HG02642 (cell line): Measurements from ENCODE around the gene SUCLA2.
"Not testable (repeated sequence)": the region's sequence is repeated elsewhere in the genome, so short reads cannot be mapped to it uniquely, and the experiment has no call there.

Source experiments
- ATAC-seq: cut with Tn5 transposase; IDR thresholded peaks from one replicate; pipeline ENCODE4 v1.9.1; 2021; ENCODE audit warnings: mild to moderate bottlenecking; ENCODE audit not compliant: unreplicated experiment, poor library complexity

Gene SUCLA2

GRCh38 chr13:48001114-48001881 is at the start of gene SUCLA2:
SUCLA2 (minus strand) TSS chr13:48001273; CDS start chr13:48001269, 4 bp downstream.
- peak; percentile 99 for ATAC-seq

- no peak for ATAC-seq
Measured at GRCh38 chr13:48050550-48050949, 49.5 kb upstream of the SUCLA2 start.

- ATAC-seq, result no peak
Measured at GRCh38 chr13:48043789-48044503, 42.9 kb upstream of the SUCLA2 start.

GRCh38 chr13:48042894-48043293 is 41.8 kb upstream of the SUCLA2 start:
- no peak for ATAC-seq

- no peak for ATAC-seq
Measured at GRCh38 chr13:48040896-48041295, 39.8 kb upstream of the SUCLA2 start.

GRCh38 chr13:48040049-48040448 is 39.0 kb upstream of the SUCLA2 start:
- ATAC-seq, result no peak

- no peak for ATAC-seq
Measured at GRCh38 chr13:48038761-48039160, 37.7 kb upstream of the SUCLA2 start.

- peak; percentile 95 for ATAC-seq
Measured at GRCh38 chr13:48037346-48038173, 36.5 kb upstream of the SUCLA2 start, which contains the start of gene NUDT15. NUDT15 (plus strand) TSS chr13:48037726; CDS start chr13:48037747, 21 bp downstream.

GRCh38 chr13:48029859-48030258 is 28.8 kb upstream of the SUCLA2 start:
- no peak for ATAC-seq

GRCh38 chr13:48028066-48028465 is 27.0 kb upstream of the SUCLA2 start:
- ATAC-seq, result no peak

GRCh38 chr13:48019796-48020195 is 18.7 kb upstream of the SUCLA2 start:
- no peak for ATAC-seq

- ATAC-seq, result no peak
Measured at GRCh38 chr13:48018637-48019036, 17.6 kb upstream of the SUCLA2 start.

GRCh38 chr13:48014359-48014758 is 13.3 kb upstream of the SUCLA2 start:
- no peak for ATAC-seq

- no peak for ATAC-seq
Measured at GRCh38 chr13:48012668-48013067, 11.6 kb upstream of the SUCLA2 start.

GRCh38 chr13:48010698-48011097 is 9.6 kb upstream of the SUCLA2 start:
- no peak for ATAC-seq

- ATAC-seq, result no peak
Measured at GRCh38 chr13:48009284-48009683, 8.2 kb upstream of the SUCLA2 start.

- ATAC-seq, result no peak
Measured at GRCh38 chr13:48006396-48006795, 5.3 kb upstream of the SUCLA2 start.

GRCh38 chr13:48004201-48004600 is 3.1 kb upstream of the SUCLA2 start:
- ATAC-seq, result no peak

- ATAC-seq, result not testable (repeated sequence)
Measured at GRCh38 chr13:48001999-48002398, 926 bp upstream of the SUCLA2 start.

GRCh38 chr13:48000559-48001113 is 437 bp downstream of the SUCLA2 start:
- peak; percentile 58 for ATAC-seq
